Subcutaneous adipose tissue (tissue), 4 donors: Measurements from ENCODE around the gene GP1BA. TPM values are rescaled to one million over a fixed set of nuclear protein-coding genes. Genes with fewer than 3 reads are reported as not detected.

Experiments used
- total RNA-seq, 4 donors: library from RNA; depleted of rRNA; stranded (reverse); fragments of >200 nt; gene quantifications; one replicate each; pipeline ENCODE4 v1.1.0, GENCODE V29; 2016
- TF ChIP-seq, protein P1 (sequence below): fragments of 450-650 bp; IDR thresholded peaks from one replicate; pipeline ENCODE4 v1.5.1; 2016; ENCODE audit warnings: low read depth, mild to moderate bottlenecking, control low read depth, antibody characterized with exemption, moderate library complexity

Gene GP1BA
- total RNA-seq, 4 donors from 2014 or later, result not detected

GRCh38 chr17:4969551-4970173, 37.6 kb downstream of the GP1BA start:
- TF ChIP-seq, protein P1, sequence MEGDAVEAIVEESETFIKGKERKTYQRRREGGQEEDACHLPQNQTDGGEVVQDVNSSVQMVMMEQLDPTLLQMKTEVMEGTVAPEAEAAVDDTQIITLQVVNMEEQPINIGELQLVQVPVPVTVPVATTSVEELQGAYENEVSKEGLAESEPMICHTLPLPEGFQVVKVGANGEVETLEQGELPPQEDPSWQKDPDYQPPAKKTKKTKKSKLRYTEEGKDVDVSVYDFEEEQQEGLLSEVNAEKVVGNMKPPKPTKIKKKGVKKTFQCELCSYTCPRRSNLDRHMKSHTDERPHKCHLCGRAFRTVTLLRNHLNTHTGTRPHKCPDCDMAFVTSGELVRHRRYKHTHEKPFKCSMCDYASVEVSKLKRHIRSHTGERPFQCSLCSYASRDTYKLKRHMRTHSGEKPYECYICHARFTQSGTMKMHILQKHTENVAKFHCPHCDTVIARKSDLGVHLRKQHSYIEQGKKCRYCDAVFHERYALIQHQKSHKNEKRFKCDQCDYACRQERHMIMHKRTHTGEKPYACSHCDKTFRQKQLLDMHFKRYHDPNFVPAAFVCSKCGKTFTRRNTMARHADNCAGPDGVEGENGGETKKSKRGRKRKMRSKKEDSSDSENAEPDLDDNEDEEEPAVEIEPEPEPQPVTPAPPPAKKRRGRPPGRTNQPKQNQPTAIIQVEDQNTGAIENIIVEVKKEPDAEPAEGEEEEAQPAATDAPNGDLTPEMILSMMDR, result no peak

DNA sequence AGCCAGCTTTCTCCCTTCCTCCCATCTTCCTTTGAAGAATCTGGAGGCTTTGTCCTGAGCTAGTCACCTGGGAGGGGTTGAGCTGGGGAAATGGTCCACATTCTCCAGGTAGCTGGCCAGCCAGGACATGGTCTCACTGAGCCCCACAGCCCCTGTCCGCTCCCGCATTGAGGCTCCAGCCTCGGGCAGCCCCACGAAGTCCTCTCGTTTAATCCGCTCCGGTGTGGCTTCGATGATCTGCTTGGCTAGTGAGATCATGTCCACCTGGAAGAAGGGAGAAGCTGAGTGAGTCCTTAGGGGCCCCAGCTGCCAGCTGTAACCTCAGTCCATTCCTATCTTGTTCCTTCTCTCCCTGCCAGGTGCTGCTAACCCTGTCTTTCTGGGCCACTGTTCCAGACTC, 38.2 kb downstream of the GP1BA start:
- TF ChIP-seq, protein P1, result no peak

DNA sequence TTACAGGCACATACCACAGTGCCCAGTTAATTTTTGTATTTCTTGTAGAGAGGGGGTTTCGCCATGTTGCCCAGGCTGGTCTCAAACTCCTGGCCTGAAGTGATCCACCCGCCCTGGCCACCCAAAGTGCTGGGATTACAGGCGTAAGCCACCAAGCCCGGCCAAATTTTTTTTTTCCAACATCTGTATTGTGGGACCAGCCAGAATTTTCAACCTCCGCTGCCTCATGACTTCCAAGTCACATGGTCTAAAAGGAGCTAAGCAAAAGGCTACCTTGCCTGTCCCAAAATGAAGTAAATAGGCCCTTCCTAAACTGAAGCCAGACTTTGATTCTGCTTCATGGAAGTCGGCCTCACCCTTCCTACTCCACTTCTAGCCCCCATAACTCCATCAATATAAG, 39.7 kb downstream of the GP1BA start:
- TF ChIP-seq, protein P1, result no peak

- TF ChIP-seq, protein P1, result no peak
Measured at GRCh38 chr17:4972322-4972721, 40.2 kb downstream of the GP1BA start.

DNA sequence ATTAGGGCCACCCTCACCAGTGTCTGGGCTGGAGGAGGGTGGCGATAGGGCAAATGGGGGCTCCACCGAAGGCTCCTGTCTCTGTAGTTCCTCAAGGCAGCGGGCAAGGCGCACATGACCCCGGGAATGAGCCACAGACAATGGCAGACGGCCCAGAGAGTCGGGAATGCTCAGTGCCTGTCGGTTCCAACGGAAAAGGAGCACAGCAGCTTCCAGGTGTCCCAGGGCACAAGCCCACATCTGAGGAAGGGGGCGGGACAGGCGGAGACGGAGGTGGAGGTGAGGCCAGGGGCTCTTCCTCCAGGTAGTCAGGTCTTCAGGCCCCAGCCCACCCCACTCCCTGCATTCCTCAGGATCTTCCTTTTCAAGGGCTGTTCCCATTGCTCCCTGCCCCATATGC, 40.7 kb downstream of the GP1BA start:
- TF ChIP-seq, protein P1, result no peak

DNA sequence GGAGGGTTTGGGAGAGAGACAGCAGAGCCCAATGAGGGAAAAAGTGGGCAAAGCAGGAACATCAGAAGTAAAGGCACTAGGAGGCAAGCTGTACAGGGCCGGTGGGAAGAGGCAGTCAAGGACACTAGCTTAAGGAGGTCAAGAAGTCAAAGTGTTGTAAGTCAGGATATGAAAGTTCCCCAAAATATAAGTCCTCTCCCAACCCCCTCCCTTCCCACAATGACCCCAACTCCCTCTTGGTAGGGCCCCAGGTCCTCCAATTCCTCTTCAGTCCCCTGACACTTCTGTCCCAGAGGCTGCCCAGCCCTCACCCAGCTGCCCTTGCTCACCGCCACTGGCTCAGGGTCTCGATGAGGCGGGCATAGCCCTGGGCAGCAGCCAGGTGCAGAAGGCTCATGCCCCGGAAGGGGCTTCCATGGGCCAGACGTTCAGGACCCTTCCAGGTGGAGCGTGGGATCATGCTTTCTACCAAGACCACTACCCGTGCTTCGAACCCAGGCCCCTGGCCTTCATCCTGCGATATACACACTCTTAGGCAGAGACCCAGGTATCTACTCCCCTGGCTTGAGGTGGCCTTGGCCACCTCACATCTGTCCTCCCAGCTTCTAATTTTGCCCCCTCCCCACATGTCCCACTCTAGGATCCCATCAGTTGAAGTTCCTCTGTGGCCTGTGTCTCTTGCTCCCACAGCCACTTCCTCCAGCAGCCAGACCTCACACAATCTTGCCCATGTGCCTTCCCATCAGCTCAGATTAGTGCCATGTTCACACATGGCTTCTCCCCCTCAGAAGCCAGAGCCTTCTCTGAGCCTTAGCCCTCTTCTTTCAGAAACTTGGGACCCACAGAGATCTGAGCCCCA, 41.4 kb downstream of the GP1BA start:
- TF ChIP-seq, protein P1, result no peak

DNA sequence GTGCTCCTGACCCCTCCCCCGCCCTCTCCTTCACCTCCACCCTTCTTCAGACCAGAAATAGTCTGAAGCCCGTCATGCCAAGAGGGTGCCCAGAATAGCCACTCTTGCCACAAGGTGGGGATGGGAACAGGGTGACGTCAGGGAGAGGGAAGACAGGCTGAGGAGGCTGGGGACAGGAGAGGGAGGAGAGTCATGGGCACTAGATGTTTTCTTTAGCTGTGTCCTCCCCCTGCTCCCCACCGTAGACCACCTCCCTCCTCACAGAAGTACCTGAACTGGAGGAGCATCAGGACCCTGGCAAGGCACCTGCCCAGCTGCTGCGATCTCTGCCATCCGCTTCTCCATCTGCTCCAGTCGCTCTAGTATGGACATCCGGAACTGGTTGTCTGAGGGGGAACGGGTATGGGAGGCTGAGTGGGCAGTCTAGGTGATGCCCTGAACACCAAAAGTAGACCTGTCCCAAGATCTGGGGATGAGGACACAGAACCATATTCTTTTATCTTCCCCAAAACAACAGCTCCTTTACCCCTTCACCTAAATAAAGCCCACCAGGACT, 42.1 kb downstream of the GP1BA start:
- TF ChIP-seq, protein P1, result no peak
